Effector memory CD8-positive, alpha-beta T cell (primary cell): ENCODE data around the gene STKLD1.

Experiments used
- ATAC-seq: fragments of 150-1000 bp; cut with Tn5 transposase; replicated peaks from 2 replicates; pipeline ENCODE4 v1.10.0; 2021; ENCODE audit warnings: mild to moderate bottlenecking, moderate library complexity
- DNase-seq, 3 experiments: peaks; one replicate each; pipeline ENCODE4 v3.0.0; 2021
- H3K27ac Mint-ChIP-seq, 2 donors: one replicate each; pipeline ENCODE4 v1.8.0; 2022; ENCODE audit warnings: mild to moderate bottlenecking in 2 of 2, mixed read lengths in 2 of 2, moderate library complexity in 2 of 2
- H3K27me3 Mint-ChIP-seq, 2 donors: one replicate each; pipeline ENCODE4 v1.8.0; 2022; ENCODE audit warnings: mixed read lengths in 2 of 2
- H3K36me3 Mint-ChIP-seq: one replicate; pipeline ENCODE4 v1.8.0; 2022; ENCODE audit warnings: mild to moderate bottlenecking, moderate library complexity, mixed read lengths; ENCODE audit not compliant: insufficient read depth
- H3K4me1 Mint-ChIP-seq, 2 donors: one replicate each; pipeline ENCODE4 v1.8.0; 2022; ENCODE audit warnings: low read depth in 2 of 2, mixed read lengths in 2 of 2
- H3K4me3 Mint-ChIP-seq, 2 donors: one replicate each; pipeline ENCODE4 v1.8.0; 2022; ENCODE audit warnings: mild to moderate bottlenecking in 2 of 2, mixed read lengths in 2 of 2, moderate library complexity in 2 of 2
- H3K9me3 Mint-ChIP-seq, 2 donors: one replicate each; pipeline ENCODE4 v1.8.0; 2022; ENCODE audit warnings: mixed read lengths in 2 of 2

STKLD1 gene

GRCh38 chr9:133425049-133425632 is 49.0 kb downstream of the STKLD1 start:
- Mint-ChIP-seq H3K27me3 (peaks cover 29 to 55% of the 10 kb centered on the region in 2 donors), H3K36me3 (peaks cover 5% of the 10 kb centered on the region), H3K4me3 (no peak overlapping the region), H3K27ac (no peak overlapping the region), H3K4me1 (peaks cover 8 to 11% of the 10 kb centered on the region in 2 donors), H3K9me3 (no peaks in the 10 kb centered on the region)
- ATAC-seq: no peak
- DNase-seq: no peak

GRCh38 chr9:133426011-133426410 is 49.8 kb downstream of the STKLD1 start:
- Mint-ChIP-seq H3K36me3 (peaks cover 5% of the 10 kb centered on the region), H3K9me3 (no peaks in the 10 kb centered on the region), H3K27me3 (peaks cover 29 to 57% of the 10 kb centered on the region in 2 donors), H3K4me1 (peaks cover 5 to 9% of the 10 kb centered on the region in 2 donors), H3K27ac (no peak overlapping the region), H3K4me3 (no peak overlapping the region)
- no peak for DNase-seq
- no peak for ATAC-seq

GRCh38 chr9:133427658-133428348 is 51.6 kb downstream of the STKLD1 start:
- no peaks in the 10 kb centered on the region for H3K9me3 Mint-ChIP-seq
- H3K27ac Mint-ChIP-seq: no peak overlapping the region
- DNase-seq: no peak
- peak overlapping the region; percentile 46 to 49 for H3K4me3 Mint-ChIP-seq
- H3K4me1 Mint-ChIP-seq: peaks cover 0 to 4% of the 10 kb centered on the region in 2 donors
- H3K36me3 Mint-ChIP-seq: peaks cover 5% of the 10 kb centered on the region
- ATAC-seq: no peak
- H3K27me3 Mint-ChIP-seq: peaks cover 33 to 63% of the 10 kb centered on the region in 2 donors

- ATAC-seq (peak; percentile 48), DNase-seq (no peak)
- peaks cover 5% of the 10 kb centered on the region for H3K36me3 Mint-ChIP-seq
- H3K9me3 Mint-ChIP-seq: no peaks in the 10 kb centered on the region
- H3K4me1 Mint-ChIP-seq: peaks cover 0 to 4% of the 10 kb centered on the region in 2 donors
- peak overlapping the region in 1 of 2 donors; percentile 65 for H3K4me3 Mint-ChIP-seq
- H3K27ac Mint-ChIP-seq: no peak overlapping the region
- peaks cover 36 to 63% of the 10 kb centered on the region in 2 donors for H3K27me3 Mint-ChIP-seq
Observed at GRCh38 chr9:133428617-133429101, 52.5 kb downstream of the STKLD1 start.

- DNase-seq: no peak
- Mint-ChIP-seq H3K27me3 (peaks cover 36 to 58% of the 10 kb centered on the region in 2 donors), H3K4me1 (peaks cover 0 to 4% of the 10 kb centered on the region in 2 donors), H3K36me3 (peaks cover 5% of the 10 kb centered on the region), H3K9me3 (no peaks in the 10 kb centered on the region), H3K27ac (no peak overlapping the region), H3K4me3 (peak overlapping the region; percentile 51 to 65)
- ATAC-seq: no peak
Observed at GRCh38 chr9:133429214-133429613, 53.0 kb downstream of the STKLD1 start.

GRCh38 chr9:133429641-133430161 is 53.5 kb downstream of the STKLD1 start:
- H3K27me3 Mint-ChIP-seq: peaks cover 36 to 53% of the 10 kb centered on the region in 2 donors

GRCh38 chr9:133430244-133430643 is 54.1 kb downstream of the STKLD1 start:
- H3K36me3 Mint-ChIP-seq: peaks cover 5% of the 10 kb centered on the region
- H3K27ac Mint-ChIP-seq: no peak overlapping the region
- H3K9me3 Mint-ChIP-seq: no peaks in the 10 kb centered on the region
- ATAC-seq (no peak), DNase-seq (no peak)
- peaks cover 36 to 48% of the 10 kb centered on the region in 2 donors for H3K27me3 Mint-ChIP-seq
- H3K4me1 Mint-ChIP-seq: peaks cover 0 to 4% of the 10 kb centered on the region in 2 donors
- peak overlapping the region in 1 of 2 donors; percentile 29 for H3K4me3 Mint-ChIP-seq

More at GRCh38 chr9:133429641-133430161, 53.5 kb downstream of the STKLD1 start:
- H3K4me3 Mint-ChIP-seq: peak overlapping the region; percentile 51 to 65
- H3K27ac Mint-ChIP-seq: no peak overlapping the region
- H3K9me3 Mint-ChIP-seq: no peaks in the 10 kb centered on the region
- ATAC-seq (no peak), DNase-seq (no peak)
- H3K36me3 Mint-ChIP-seq: peaks cover 5% of the 10 kb centered on the region
- H3K4me1 Mint-ChIP-seq: peaks cover 0 to 4% of the 10 kb centered on the region in 2 donors

- ATAC-seq (no peak), DNase-seq (no peak)
- H3K27ac Mint-ChIP-seq: no peak overlapping the region
- H3K36me3 Mint-ChIP-seq: no peaks in the 10 kb centered on the region
- peaks cover 7 to 18% of the 10 kb centered on the region in 2 donors for H3K27me3 Mint-ChIP-seq
- H3K9me3 Mint-ChIP-seq: no peaks in the 10 kb centered on the region
- no peak overlapping the region for H3K4me3 Mint-ChIP-seq
- peaks cover 0 to 4% of the 10 kb centered on the region in 2 donors for H3K4me1 Mint-ChIP-seq
Observed at GRCh38 chr9:133433351-133433843, 57.2 kb downstream of the STKLD1 start.

- Mint-ChIP-seq H3K27me3 (peaks cover 6 to 7% of the 10 kb centered on the region in 2 donors), H3K4me3 (no peak overlapping the region), H3K27ac (no peak overlapping the region), H3K36me3 (no peaks in the 10 kb centered on the region), H3K9me3 (no peaks in the 10 kb centered on the region), H3K4me1 (peaks cover 0 to 1% of the 10 kb centered on the region in 2 donors)
- DNase-seq: no peak
- ATAC-seq: no peak
Observed at GRCh38 chr9:133436681-133437080, 60.5 kb downstream of the STKLD1 start.

- no peak for ATAC-seq
- Mint-ChIP-seq H3K4me1 (peaks cover 0 to 2% of the 10 kb centered on the region in 2 donors), H3K27ac (no peak overlapping the region), H3K9me3 (no peaks in the 10 kb centered on the region), H3K36me3 (no peaks in the 10 kb centered on the region), H3K4me3 (no peak overlapping the region), H3K27me3 (peaks cover 0 to 2% of the 10 kb centered on the region in 2 donors)
- DNase-seq: no peak
Observed at GRCh38 chr9:133437753-133438531, 61.8 kb downstream of the STKLD1 start.

- Mint-ChIP-seq H3K4me3 (no peak overlapping the region), H3K27me3 (no peaks in the 10 kb centered on the region), H3K36me3 (no peaks in the 10 kb centered on the region), H3K9me3 (no peaks in the 10 kb centered on the region), H3K4me1 (peaks cover 0 to 2% of the 10 kb centered on the region in 2 donors), H3K27ac (no peak overlapping the region)
- ATAC-seq (peak; percentile 22), DNase-seq (no peak)
Observed at GRCh38 chr9:133439337-133439736, 63.2 kb downstream of the STKLD1 start.

- H3K9me3 Mint-ChIP-seq: no peaks in the 10 kb centered on the region
- H3K4me3 Mint-ChIP-seq: no peak overlapping the region
- no peak for DNase-seq
- H3K27me3 Mint-ChIP-seq: peaks cover 6 to 10% of the 10 kb centered on the region in 2 donors
- peaks cover 0 to 2% of the 10 kb centered on the region in 2 donors for H3K4me1 Mint-ChIP-seq
- ATAC-seq: peak; percentile 58
- no peaks in the 10 kb centered on the region for H3K36me3 Mint-ChIP-seq
- no peak overlapping the region for H3K27ac Mint-ChIP-seq
Observed at GRCh38 chr9:133440874-133441273, 64.7 kb downstream of the STKLD1 start.

GRCh38 chr9:133441571-133441970 is 65.4 kb downstream of the STKLD1 start:
- Mint-ChIP-seq H3K27ac (peak overlapping the region in 1 of 2 donors; percentile 16), H3K9me3 (no peaks in the 10 kb centered on the region), H3K4me1 (peaks cover 0 to 2% of the 10 kb centered on the region in 2 donors), H3K4me3 (no peak overlapping the region), H3K36me3 (no peaks in the 10 kb centered on the region), H3K27me3 (peaks cover 13 to 17% of the 10 kb centered on the region in 2 donors)
- ATAC-seq (no peak), DNase-seq (no peak)
